ENCODE results near the gene MBNL2. TPM values are rescaled to one million over a fixed set of nuclear protein-coding genes. Genes with fewer than 3 reads are reported as not detected.

MBNL2 gene
- total and polyA plus RNA-seq, 8 donors: 8.9 to 66.5 (median 37.7) TPM

DNA sequence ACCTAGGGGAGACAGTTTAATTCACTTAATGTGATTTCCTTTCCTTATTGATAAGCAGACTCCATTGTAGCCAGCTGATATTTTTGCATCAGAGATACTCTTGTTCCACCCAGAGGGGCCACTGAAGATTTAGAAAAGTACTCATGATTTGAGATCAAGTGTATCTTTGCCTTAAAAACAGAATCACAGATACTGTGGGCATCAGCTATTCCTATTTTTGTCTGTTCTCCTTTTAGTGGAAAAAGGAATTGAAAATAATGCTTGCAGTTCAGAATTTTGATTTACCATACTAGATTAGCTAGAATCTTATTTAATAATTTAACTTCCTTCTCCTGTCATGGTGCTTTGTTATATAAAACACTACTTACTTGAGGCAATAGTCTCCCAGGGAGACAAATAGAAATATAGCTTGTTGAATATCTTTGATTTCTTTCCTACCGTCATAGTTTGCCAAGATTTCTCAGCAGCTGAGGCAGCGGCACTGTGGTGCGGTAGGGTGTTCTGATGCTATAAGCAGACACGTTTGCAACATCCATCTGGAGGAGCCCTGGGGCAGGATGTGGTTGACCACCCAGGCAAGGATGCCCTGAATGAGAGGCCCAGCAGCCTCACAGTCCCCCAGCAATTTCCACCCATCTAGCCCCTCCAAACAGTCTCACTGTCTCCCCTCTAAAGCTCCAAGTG lies 164.8 kb downstream of the MBNL2 start:
- 90 to 91% methylated on average over 4 of the region's 4 CpGs for WGBS, 2 donors
- intact Hi-C loops (cut with DNase I): no loop called here
- Histone ChIP-seq H3K27ac (peak overlapping the region in 2 of 4 donors; percentile 14 to 32), H3K27me3 (no peaks in the 10 kb centered on the region), H3K36me3 (peaks cover 0 to 5% (median 0%) of the 10 kb centered on the region in 3 donors), H3K4me1 (peaks cover 6 to 16% (median 13%) of the 10 kb centered on the region in 3 donors), H3K9me3 (no peaks in the 10 kb centered on the region), H3K4me3 (no peak overlapping the region)
- FAIRE-seq (no peak), DNase-seq (peak in 1 of 6 donors; percentile 38), ATAC-seq (peak in 3 of 4 donors; percentile 40 to 61 (median 50))
- TF ChIP-seq, protein P1, sequence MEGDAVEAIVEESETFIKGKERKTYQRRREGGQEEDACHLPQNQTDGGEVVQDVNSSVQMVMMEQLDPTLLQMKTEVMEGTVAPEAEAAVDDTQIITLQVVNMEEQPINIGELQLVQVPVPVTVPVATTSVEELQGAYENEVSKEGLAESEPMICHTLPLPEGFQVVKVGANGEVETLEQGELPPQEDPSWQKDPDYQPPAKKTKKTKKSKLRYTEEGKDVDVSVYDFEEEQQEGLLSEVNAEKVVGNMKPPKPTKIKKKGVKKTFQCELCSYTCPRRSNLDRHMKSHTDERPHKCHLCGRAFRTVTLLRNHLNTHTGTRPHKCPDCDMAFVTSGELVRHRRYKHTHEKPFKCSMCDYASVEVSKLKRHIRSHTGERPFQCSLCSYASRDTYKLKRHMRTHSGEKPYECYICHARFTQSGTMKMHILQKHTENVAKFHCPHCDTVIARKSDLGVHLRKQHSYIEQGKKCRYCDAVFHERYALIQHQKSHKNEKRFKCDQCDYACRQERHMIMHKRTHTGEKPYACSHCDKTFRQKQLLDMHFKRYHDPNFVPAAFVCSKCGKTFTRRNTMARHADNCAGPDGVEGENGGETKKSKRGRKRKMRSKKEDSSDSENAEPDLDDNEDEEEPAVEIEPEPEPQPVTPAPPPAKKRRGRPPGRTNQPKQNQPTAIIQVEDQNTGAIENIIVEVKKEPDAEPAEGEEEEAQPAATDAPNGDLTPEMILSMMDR (IDR thresholded peaks at IDR 0.05): no peak

DNA sequence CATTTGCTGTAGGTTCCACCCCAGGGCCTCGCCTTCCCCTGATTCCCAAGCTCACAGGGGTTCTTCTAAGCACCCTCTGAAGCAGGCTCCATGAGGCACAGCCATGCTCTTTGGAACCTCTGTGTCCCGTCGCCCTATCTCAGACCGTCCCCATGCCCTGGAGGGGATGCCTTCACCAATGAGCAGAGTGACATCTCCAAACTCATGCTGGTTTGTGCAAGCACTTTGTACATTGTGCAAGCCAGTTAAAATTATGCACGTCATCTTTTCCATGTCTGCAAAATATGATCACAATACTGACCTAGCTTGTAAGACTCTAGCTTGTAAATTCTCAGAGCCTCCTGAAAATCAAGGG lies 165.3 kb downstream of the MBNL2 start:
- H3K4me3 ChIP-seq: no peak overlapping the region
- ATAC-seq (peak in 3 of 4 donors; percentile 19 to 47 (median 34)), DNase-seq (no peak), FAIRE-seq (no peak)
- H3K36me3 ChIP-seq: peaks cover 0 to 5% (median 0%) of the 10 kb centered on the region in 3 donors
- intact Hi-C loops (cut with DNase I): no loop called here
- TF ChIP-seq, protein P1 (IDR thresholded peaks at IDR 0.05): no peak
- 94 to 95% methylated on average over 5 of the region's 5 CpGs for WGBS, 2 donors
- H3K4me1 ChIP-seq: peaks cover 6 to 20% (median 16%) of the 10 kb centered on the region in 3 donors
- H3K9me3 ChIP-seq: no peaks in the 10 kb centered on the region
- peak overlapping the region in 2 of 4 donors; percentile 14 to 32 for H3K27ac ChIP-seq
- no peaks in the 10 kb centered on the region for H3K27me3 ChIP-seq

GRCh38 chr13:97387890-97388289 lies 165.8 kb downstream of the MBNL2 start:
- 92 to 98% methylated on average over 1 of the region's 1 CpG for WGBS, 2 donors

GRCh38 chr13:97388373-97388772 lies 166.2 kb downstream of the MBNL2 start:
- no peaks in the 10 kb centered on the region for H3K9me3 ChIP-seq
- TF ChIP-seq, protein P1 (IDR thresholded peaks at IDR 0.05): no peak
- H3K4me3 ChIP-seq: no peak overlapping the region
- ATAC-seq (no peak), FAIRE-seq (no peak), DNase-seq (no peak)
- H3K36me3 ChIP-seq: peaks cover 0 to 5% (median 0%) of the 10 kb centered on the region in 3 donors
- peaks cover 6 to 21% (median 17%) of the 10 kb centered on the region in 3 donors for H3K4me1 ChIP-seq
- intact Hi-C loops (cut with DNase I): no loop called here
- WGBS, 2 donors: 84 to 94% methylated on average over 3 of the region's 3 CpGs
- H3K27me3 ChIP-seq: no peaks in the 10 kb centered on the region
- peak overlapping the region in 1 of 4 donors; percentile 11 for H3K27ac ChIP-seq

More at GRCh38 chr13:97387890-97388289, 165.8 kb downstream of the MBNL2 start:
- Histone ChIP-seq H3K27me3 (no peaks in the 10 kb centered on the region), H3K9me3 (no peaks in the 10 kb centered on the region), H3K4me1 (peaks cover 6 to 21% (median 17%) of the 10 kb centered on the region in 3 donors), H3K36me3 (peaks cover 0 to 5% (median 0%) of the 10 kb centered on the region in 3 donors), H3K27ac (peak overlapping the region in 1 of 4 donors; percentile 11), H3K4me3 (no peak overlapping the region)
- DNase-seq (no peak), ATAC-seq (peak in 2 of 4 donors; percentile 18 to 41), FAIRE-seq (no peak)
- TF ChIP-seq, protein P1 (IDR thresholded peaks at IDR 0.05): no peak
- intact Hi-C loops (cut with DNase I): no loop called here
